HTERT RPE-1 (cell line): ENCODE measurements around the gene ZWILCH.
"Not testable (repeated sequence)": the region's sequence is repeated elsewhere in the genome, so short reads cannot be mapped to it uniquely, and the experiment has no call there.

Experiments
- in situ Hi-C: fragments of 300-500 bp; cut with MboI; formaldehyde crosslinking; loops from 4 replicates; pipeline ENCODE4 v1.14.3; 2020; ENCODE audit warnings: low sequenced_read_pairs

Gene ZWILCH

GRCh38 chr15:66486887-66487286 lies 18.2 kb upstream of the ZWILCH start:
- in situ Hi-C loops: no loop called here

GRCh38 chr15:66488525-66488924 lies 16.6 kb upstream of the ZWILCH start:
- in situ Hi-C loops: no loop called here

GRCh38 chr15:66489179-66489791 lies 15.8 kb upstream of the ZWILCH start:
- in situ Hi-C loops: no loop called here

- in situ Hi-C loops: no loop called here
Observed at GRCh38 chr15:66491846-66492245, 13.3 kb upstream of the ZWILCH start.

- in situ Hi-C loops: no loop called here
Observed at GRCh38 chr15:66494262-66494661, 10.9 kb upstream of the ZWILCH start.

GRCh38 chr15:66496951-66497501 lies 8.1 kb upstream of the ZWILCH start:
- in situ Hi-C loops: no loop called here

GRCh38 chr15:66497502-66498455 lies 7.3 kb upstream of the ZWILCH start, which contains the start of gene SNAPC5:
Gene SNAPC5, minus strand, starts transcription at chr15:66497762. Its CDS starts 31 bp downstream, at chr15:66497731.
- in situ Hi-C loops: no loop called here

- in situ Hi-C loops: no loop called here
Observed at GRCh38 chr15:66498501-66499386, 6.4 kb upstream of the ZWILCH start.

- in situ Hi-C loops: not testable (repeated sequence)
Observed at GRCh38 chr15:66500346-66500745, 4.8 kb upstream of the ZWILCH start.

- in situ Hi-C loops: no loop called here
Observed at GRCh38 chr15:66502491-66502890, 2.6 kb upstream of the ZWILCH start.

- in situ Hi-C loops: not testable (repeated sequence)
Observed at GRCh38 chr15:66503041-66503648, 2.0 kb upstream of the ZWILCH start.

GRCh38 chr15:66503780-66504562 lies 1.2 kb upstream of the ZWILCH start:
- in situ Hi-C loops: no loop called here

- in situ Hi-C loops: no loop called here
Observed at GRCh38 chr15:66505430-66505811, 295 bp downstream of the ZWILCH start.

GRCh38 chr15:66505818-66506217 lies 692 bp downstream of the ZWILCH start:
- in situ Hi-C loops: no loop called here

- in situ Hi-C loops: no loop called here
Observed at GRCh38 chr15:66508293-66508883, 3.3 kb downstream of the ZWILCH start.

- in situ Hi-C loops: no loop called here
Observed at GRCh38 chr15:66514586-66514985, 9.5 kb downstream of the ZWILCH start.

- in situ Hi-C loops: no loop called here
Observed at GRCh38 chr15:66515901-66516322, 10.8 kb downstream of the ZWILCH start.

- in situ Hi-C loops: no loop called here
Observed at GRCh38 chr15:66523926-66524325, 18.8 kb downstream of the ZWILCH start.

- in situ Hi-C loops: no loop called here
Observed at GRCh38 chr15:66524838-66525237, 19.7 kb downstream of the ZWILCH start.
